ENCODE measurements around the gene SAE1.
"Not testable (repeated sequence)": the region's sequence is repeated elsewhere in the genome, so short reads cannot be mapped to it uniquely, and the experiment has no call there.

SAE1 gene

DNA sequence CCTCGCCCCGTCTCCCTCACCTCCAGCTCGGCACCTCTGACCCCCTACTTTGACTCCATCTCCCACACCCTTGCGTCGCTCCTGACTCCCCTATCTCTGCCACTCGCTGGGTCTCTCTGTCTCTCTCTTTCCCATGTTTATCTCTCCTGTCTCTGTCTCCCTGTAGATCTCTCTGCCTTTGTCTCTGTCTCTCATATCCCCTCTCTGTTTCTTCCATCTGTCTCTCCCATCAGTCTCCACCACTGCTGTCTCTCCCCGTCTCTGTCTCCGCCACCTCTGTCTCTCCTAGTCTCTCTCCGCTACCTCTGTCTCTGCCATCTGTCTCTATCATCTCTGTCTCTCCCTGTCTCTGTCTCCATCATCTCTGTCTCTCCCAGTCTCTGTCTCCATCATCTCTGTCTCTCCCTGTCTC, 112.7 kb downstream of the SAE1 start:
- DNase-seq: no peak

DNA sequence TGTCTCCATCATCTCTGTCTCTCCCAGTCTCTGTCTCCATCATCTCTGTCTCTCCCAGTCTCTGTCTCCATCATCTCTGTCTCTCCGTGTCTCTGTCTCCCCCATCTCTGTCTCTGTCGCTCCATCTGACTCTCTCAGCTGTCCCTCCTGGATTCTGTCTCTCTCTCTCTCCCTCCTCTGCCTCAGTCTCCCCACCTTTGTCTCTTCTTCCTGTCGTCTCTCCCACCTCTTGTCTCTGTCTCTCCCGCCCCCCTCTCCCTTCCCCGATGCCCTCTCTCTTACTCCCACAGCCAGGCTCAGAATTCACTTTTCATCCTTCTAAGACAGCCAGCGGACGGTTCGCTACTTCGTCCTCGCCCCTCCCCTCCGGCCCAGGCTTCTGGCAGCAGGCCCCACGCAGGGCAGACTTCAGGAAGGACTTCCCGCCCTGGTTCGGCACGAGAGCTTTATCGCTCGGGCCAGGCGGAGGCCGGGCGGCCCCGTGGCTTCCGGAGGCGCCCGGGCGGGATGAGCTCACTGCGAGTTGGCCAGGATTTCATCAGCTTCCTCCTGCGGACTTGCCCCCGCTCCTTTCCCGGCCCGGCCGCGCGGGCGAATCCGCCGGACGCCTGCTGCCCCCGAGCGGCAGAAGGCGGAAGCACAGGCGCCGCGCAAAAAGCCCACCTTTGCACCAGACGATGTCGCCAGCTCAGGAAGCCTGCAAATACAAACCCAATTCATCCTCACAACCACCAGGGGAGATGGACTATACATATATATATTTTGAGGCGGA, 113.3 kb downstream of the SAE1 start:
- peak; percentile 79 for DNase-seq

DNA sequence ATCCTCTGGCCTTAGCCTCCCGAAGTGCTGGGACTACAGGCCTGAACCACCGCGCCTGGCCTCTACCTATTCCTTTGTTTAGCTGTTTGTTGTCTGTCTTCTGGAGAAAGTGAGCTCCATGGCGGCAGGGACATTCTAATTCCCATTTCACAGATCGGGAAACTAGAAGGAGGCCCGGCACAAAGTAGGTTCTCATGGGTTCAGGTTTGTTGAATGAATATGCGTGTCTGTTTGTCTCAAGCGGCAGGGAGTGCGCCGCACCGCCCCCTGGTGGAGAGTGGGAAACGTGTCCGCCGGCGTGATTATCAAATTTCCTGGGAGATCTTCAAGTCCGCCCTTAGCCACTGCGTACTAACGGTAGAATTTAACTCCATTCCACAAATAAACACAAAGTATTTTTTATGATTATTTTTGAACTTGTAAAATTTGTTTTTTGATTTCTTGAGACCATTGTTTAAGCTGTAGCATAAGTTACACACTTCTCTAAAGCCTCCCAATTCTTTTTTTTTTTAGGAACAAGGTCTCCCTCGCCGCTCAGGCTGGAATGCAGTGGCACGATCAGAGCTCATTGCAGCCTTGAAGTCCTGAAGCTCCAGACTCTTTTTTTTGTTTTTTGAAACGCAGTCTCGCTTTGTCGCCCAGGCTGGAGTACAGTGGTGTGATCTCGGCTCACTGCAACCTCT, 116.8 kb downstream of the SAE1 start:
- DNase-seq: peak; percentile 58

DNA sequence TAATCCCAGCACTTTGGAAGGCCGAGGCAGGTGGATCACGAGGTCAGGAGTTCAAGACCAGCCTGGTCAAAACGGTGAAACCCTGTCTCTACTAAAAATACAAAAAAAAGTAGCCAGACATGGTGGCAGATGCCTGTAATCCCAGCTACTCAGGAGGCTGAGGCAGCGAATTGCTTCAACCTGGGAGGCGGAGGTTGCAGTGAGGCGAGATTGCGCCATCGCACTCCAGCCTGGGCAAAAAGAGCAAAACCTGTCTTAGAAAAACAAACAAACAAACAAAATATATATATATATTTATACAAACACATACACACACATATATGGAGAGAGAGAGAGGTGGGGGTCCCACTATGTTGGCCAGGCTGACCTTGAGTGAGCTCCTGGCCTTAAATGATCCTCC, 122.4 kb downstream of the SAE1 start:
- not testable (repeated sequence) for DNase-seq

DNA sequence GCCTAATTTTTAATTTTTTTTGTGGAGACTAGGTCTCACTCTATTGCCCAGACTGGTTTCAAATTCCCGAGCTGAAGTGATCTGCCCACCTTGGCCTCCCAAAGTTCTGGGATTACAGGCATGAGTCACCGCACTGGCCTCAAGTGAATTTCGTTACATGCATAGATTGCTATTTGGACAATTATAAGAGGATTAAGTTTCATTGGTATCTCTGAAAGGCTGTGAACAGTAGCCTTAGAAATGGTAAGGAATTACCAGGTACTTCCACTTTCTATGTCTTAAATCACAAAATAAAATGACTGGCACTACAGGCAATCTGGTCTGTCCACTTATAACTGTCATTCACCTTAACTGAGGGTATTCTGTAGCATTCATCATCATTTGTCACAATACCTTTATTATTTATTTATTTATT, 122.8 kb downstream of the SAE1 start:
- no peak for DNase-seq

DNA sequence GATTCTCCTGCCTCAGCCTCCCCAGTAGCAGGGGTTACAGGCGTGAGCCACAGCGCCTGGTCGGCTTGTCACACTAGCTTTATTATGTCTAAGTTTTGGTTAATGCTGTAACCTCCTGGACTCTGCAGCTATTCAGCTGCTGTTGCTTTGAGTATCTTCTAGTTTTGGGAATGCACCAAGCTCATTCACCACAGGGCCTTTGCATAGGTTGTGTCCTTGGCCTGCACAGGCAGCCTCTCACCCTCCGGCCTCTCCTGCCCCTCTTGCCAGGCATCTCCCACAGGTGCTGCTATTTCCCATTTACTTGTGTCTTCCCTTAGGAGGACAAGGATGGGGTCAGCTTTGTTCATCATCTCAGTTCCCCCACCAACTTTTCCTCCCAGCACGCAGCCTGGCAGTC, 123.3 kb downstream of the SAE1 start:
- DNase-seq: no peak

DNA sequence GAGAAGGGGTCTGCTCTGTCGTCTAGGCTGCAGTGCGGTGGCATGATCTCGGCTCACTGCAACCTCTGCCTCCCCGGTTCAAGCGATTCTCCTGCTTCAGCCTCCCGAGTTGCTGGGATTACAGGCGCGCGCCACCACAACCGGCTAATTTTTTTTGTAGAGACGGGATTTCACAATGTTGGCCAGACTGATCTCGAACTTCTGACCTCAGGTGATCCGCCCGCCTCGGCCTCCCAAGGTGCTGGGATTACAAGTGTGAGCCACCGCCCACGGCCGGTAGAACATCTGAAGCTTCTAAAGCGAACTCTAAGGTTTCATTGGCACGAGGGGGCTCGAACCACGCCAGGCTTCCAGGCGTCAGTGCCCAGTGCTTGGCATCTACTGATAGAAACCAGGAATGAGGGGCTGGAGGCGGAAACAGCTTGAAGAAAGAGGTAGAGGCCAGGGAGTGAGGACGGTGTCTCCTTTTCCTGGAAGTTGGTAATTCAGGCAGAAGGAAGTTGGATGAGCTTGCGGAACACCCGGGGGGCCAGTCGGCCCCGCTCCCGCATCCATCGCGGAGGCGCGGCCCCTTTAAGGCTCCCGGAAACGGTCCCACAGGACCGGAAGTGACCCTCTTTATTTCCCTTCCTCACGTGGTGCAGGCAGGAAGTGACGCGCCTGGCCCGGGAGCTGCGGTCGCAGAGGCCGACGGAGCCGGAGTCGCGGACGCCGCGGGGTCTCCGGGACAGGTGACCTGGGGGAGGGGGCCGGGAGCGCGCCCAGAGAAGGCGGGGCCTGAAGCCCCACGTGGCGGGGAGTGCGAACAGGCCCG, 125.5 kb downstream of the SAE1 start, which contains the start of gene CCDC9:
CCDC9 (plus strand) TSS at position 647 of the 814 bp plus-strand sequence. CDS start 1,876 bp downstream, outside the sequence.
- DNase-seq: peak; percentile 97

DNA sequence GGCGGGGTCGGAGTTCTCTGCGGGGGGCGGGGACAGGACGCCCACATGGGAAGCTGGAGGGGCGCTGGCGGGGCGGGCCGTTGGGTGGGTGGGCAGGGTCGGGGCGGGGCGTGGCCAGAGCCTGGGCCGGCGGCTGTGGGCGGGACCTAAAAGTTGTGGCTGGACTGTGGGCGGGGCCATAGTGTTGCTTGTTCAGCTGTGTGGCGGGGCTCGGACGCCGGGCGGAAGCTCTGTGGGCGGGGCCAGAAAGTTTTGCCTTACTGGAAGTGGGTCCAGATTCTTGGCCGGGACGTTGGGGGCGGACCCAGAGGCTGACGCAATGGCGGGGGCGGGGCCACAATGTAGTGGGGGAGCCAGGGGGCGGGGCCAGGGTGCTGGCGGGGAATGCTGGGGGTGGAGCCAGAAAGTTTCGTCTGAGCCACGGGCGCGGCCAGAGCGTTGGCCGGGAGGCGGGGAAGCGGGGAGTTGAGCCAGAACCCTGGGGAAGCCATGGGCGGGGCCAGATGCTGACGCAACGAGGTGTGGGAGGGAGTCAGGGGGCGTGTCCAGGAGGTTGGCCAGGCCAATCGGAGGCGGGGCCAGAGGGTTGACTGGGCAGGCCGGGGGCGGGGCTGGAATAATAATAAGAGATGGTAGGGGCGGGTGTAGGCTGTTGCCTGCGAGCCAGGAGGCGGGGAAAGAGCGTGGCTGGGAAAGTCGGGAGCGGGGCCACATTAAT, 126.2 kb downstream of the SAE1 start:
- peak; percentile 100 for DNase-seq

DNA sequence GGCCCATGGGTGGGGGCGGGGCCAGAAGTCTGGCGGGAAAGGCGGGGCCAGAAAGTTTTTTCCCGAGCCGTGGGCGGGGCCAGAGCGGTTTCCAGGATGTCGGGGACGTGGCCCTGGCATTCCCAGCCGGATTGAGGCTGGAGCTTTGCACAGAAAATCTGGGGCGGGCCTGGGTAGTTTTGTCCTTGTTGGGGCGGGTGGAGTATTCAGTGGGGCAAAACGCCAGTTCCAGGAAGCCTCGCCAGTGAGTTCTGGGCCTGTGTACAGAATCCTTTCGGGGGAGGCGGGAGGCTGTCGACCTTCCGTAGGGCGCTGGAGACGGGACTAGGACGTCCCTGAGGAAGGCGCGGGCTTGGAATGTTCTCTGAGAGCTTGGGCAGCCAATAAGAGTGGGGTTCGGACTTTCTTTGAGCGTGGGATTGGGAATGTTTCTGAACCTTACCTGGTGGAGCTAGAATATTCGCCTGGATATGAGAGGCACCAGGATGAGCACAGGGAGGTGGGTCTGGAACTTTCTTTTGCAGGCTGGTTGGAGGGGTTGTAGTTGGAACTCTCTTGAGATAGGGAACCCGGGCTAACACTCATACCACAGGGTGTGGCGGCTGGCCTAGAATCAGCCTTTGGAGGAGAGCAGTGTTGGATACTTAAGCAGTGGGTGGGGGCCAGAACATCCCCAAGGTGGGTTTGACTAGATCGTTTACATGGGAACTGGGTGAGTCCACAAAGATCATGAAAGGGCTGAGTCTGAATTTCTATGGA, 127.0 kb downstream of the SAE1 start:
- no peak for DNase-seq

DNA sequence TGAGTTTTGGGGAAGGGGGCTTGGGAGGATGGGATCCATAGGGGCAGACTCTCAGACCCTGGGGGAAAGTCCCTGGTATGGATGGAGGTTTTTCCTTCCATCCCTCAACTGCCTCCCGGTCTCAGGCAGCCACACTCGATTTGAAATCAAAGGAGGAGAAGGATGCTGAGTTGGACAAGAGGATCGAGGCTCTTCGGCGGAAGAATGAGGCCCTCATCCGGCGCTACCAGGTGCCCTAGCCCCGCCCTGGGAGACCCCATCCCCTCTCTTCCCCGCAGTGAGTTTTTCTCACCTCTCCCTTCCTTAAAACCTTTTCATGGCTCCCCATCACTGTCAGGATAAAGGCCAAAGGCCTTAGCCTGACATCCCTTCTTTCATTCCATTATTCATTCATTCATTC, 127.8 kb downstream of the SAE1 start:
- DNase-seq: no peak

DNA sequence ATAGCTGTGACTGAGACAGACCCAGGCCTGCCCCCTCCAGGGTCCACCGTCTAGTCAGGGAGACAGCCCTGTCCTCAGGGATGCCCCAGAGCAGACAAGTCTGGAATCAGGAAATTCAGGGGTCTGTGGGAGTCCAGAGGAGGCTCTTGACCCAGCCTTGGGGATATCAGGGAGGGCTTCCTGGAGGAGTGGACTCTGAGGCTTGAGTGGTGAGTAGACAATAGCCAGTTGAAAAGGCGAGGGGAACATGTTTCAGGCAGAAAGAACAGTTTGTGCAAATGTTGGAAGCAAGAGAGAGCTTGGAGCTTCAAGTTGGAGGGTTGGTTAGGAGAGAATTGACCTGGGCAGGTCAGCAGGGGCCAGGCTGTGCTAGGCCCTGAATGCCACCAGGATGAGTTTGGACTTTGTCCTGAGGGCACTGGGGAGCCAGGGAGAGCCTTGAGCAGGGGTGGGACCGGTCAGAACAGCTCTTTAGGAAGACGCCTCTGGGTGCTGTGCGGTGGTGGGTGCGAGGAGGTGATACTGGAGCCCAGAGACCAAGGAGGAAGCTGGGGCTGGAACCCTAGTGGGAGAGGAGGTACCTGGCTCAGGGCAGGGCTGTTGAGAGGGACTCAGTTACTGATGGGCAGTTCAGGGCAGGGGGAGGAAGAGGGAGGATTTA, 128.4 kb downstream of the SAE1 start:
- no peak for DNase-seq
